ENCODE data around the gene TPSG1.
"Not testable (repeated sequence)": the region's sequence is repeated elsewhere in the genome, so short reads cannot be mapped to it uniquely, and the experiment has no call there.

The TPSG1 gene

DNA sequence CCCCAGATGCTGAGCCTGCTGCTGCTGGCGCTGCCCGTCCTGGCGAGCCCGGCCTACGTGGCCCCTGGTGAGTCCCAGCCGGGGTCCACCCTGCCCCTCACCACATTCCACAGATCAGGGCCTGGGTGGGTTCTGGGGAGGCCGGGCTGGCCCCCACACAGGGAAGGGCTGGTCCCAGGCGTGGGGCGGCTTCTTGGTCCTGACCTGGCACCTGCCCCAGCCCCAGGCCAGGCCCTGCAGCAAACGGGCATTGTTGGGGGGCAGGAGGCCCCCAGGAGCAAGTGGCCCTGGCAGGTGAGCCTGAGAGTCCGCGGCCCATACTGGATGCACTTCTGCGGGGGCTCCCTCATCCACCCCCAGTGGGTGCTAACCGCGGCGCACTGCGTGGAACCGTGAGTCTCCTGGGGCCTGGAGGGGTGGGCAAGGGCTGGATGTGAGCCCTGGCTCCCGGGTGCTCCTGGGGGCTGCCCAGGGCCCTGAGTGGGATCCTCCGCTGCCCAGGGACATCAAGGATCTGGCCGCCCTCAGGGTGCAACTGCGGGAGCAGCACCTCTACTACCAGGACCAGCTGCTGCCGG, 31.3 kb upstream of the TPSG1 start:
- DNase-seq: not testable (repeated sequence)

DNA sequence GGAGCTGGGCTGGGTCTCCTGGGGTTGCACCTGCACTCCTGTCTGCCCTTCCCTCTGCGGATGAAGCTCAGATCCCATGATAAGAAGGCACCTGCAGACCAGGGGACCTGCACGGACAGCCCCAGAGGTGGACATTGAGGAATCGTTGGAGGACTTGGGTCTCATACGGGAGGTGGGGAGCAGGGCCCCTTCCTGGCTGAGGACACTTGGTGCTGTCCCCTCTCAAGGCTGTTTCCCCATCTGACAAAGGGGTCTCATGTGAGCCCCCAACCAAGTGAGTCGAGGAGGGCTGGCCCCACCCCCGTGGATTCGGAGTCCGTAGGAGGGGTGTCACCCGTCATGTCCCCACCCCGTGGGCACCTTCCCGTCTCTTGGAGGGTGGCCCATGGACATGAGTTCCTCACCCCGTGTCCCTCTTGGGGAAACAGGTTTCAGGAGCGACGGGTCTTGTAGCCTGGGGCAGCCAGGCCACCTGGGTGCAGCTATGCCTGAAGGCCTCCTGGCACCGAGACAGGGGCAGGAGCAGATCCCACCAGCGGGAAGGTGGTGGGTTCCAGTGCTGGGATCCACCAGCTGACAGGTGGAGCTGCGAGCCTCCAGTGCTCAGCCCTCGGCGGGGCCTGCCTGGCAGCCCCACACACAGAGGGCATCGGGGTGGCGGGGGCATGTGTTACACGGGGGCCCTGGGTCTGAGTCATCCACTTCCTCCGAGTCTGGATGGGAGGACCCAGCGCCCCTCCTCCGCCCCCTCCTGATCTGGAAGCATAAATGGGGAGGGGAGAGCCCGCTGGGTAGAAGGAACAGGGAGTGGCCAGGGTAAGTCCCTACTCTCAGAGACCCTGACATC, 30.4 kb upstream of the TPSG1 start, which contains the start of gene TPSD1:
TSS of gene TPSD1 (plus strand) at position 794 of the 847 bp plus-strand sequence. CDS start 212 bp downstream, outside the sequence.
- DNase-seq: not testable (repeated sequence)

GRCh38 chr16:1254821-1255220, 29.8 kb upstream of the TPSG1 start:
- DNase-seq: not testable (repeated sequence)

DNA sequence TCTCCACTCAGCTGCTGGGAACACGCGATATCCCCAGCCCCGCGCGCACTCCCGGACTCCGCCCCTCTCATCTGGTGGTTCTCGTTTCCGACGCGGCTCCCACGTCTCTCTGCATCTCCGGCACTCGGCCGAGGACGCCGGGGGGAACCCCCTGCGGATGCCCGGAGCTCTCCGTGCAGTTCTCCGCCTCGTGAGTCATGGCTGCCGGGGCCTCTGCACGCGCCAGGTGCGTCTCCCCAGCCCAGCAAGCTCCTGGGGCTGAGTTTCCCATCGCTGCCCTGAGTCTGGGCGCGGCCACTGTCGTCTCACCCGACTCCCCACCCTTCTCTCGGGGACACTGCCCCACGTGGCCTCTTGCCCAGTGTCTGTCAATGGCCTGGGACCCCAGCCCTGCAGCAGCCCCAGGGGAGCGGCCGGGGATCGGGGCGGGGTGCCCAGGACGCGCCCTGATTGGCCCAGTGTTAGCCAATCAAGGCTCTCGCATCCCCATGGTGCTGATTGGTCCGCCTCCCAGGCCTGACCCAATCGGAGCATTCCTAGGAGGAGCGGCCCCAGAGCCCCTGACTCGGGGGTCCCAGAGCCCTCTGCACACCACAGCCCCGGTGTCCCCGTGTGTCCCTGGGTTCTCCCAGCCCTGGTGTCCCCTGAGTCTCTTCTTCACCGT, 28.8 kb upstream of the TPSG1 start:
- DNase-seq: not testable (repeated sequence)

DNA sequence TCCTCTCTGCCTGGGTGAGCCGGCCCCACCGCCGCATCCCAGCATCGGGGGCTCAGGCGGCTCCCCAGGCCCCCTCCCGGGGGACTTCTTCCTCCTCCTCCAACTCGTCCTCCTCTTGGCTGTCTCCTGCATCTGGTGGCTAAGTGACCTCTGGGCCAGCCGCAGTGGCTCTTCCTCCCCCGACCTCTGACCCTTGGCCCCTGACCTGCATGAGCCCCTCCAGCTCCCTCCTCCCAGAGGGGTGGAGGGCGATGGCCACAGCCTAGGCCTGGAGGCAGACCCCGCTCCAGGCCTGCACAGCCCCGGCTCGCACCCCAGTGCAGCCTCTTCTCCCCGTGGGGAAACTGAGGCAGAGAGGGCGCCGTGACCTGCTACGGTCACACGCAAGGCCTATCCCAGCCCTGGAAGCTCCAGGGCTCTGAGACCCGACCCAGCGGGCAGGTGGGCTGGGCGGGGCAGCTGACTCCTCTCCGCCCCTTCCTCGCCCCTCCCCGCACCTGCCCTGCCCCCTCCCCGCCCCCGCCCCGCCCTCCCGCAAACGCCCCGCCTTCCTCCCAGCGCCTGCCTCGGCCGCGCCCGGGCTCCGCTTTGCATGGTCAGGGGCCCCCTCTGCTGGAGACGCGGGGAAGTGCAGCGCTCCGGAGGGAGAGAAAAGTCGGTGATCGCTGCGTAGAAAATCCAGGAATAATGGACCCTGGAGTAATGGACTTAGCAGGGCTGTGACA, 24.1 kb upstream of the TPSG1 start:
- not testable (repeated sequence) for DNase-seq

- DNase-seq: not testable (repeated sequence)
Observed at GRCh38 chr16:1247903-1248537, 23.0 kb upstream of the TPSG1 start.

- DNase-seq: no peak
Observed at GRCh38 chr16:1245452-1246020, 20.5 kb upstream of the TPSG1 start.

DNA sequence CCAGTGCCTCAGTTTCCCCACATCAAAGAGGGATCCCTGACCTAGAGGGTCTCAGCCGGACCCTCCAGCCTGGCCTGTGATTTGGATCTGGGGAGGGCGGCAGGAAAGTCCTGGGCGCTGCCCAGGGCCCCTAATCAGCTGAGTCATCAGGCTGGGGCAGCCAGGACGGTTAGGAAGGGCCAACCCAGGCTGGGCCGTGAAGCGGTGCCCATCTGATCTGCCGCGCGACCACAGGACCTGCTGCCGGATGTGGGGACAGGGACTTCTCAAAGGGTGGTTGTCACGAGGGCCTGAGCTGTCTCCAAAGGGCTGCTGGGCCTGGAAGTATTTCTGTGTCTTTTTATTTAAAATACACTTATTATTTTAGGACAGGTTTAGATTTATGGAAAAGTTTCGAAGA, 19.8 kb upstream of the TPSG1 start:
- no peak for DNase-seq

GRCh38 chr16:1243907-1244850, 19.1 kb upstream of the TPSG1 start:
- DNase-seq: not testable (repeated sequence)

GRCh38 chr16:1243363-1243762, 18.3 kb upstream of the TPSG1 start:
- not testable (repeated sequence) for DNase-seq

DNA sequence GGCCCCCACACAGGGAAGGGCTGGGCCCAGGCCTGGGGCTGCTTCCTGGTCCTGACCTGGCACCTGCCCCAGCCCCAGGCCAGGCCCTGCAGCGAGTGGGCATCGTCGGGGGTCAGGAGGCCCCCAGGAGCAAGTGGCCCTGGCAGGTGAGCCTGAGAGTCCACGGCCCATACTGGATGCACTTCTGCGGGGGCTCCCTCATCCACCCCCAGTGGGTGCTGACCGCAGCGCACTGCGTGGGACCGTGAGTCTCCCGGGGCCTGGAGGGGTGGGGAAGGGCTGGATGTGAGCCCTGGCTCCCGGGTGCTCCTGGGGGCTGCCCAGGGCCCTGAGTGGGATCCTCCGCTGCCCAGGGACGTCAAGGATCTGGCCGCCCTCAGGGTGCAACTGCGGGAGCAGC, 16.0 kb upstream of the TPSG1 start:
- DNase-seq: not testable (repeated sequence)

DNA sequence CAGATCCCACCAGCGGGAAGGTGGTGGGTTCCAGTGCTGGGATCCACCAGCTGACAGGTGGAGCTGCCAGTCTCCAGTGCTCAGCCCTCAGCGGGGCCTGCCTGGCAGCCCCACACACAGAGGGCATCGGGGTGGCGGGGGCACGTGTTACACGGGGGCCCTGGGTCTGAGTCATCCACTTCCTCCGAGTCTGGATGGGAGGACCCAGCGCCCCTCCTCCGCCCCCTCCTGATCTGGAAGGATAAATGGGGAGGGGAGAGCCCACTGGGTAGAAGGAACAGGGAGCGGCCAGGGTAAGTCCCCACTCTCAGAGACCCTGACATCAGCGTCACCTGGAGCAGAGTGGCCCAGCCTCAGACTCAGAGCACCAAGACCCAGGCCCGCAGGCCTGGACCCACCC, 15.4 kb upstream of the TPSG1 start, which contains the start of gene TPSAB1:
TSS of gene TPSAB1 (plus strand) at position 270 of the 400 bp plus-strand sequence. CDS start 234 bp downstream, outside the sequence.
- DNase-seq: not testable (repeated sequence)

- DNase-seq: not testable (repeated sequence)
Observed at GRCh38 chr16:1239575-1239974, 14.5 kb upstream of the TPSG1 start.

DNA sequence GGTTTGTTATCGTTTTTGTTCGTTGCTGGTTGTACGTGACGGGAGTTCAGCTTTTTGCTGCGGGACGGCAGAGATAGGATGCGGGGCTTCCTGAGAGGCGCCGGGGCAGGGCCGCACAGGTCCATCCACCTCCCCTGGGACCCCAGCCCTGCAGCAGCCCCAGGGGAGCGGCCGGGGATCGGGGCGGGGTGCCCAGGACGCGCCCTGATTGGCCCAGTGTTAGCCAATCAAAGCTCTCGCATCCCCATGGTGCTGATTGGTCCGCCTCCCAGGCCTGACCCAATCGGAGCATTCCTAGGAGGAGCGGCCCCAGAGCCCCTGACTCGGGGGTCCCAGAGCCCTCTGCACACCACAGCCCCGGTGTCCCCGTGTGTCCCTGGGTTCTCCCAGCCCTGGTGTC, 13.8 kb upstream of the TPSG1 start:
- not testable (repeated sequence) for DNase-seq

GRCh38 chr16:1237990-1238389, 12.9 kb upstream of the TPSG1 start:
- no peak for DNase-seq

GRCh38 chr16:1236659-1237058, 11.6 kb upstream of the TPSG1 start:
- DNase-seq: not testable (repeated sequence)

DNA sequence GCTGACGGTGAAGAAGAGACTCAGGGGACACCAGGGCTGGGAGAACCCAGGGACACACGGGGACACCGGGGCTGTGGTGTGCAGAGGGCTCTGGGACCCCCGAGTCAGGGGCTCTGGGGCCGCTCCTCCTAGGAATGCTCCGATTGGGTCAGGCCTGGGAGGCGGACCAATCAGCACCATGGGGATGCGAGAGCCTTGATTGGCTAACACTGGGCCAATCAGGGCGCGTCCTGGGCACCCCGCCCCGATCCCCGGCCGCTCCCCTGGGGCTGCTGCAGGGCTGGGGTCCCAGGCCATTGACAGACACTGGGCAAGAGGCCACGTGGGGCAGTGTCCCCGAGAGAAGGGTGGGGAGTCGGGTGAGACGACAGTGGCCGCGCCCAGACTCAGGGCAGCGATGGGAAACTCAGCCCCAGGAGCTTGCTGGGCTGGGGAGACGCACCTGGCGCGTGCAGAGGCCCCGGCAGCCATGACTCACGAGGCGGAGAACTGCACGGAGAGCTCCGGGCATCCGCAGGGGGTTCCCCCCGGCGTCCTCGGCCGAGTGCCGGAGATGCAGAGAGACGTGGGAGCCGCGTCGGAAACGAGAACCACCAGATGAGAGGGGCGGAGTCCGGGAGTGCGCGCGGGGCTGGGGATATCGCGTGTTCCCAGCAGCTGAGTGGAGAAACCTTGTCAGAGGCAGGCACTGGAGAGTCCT, 7.1 kb upstream of the TPSG1 start:
- not testable (repeated sequence) for DNase-seq

- DNase-seq: not testable (repeated sequence)
Observed at GRCh38 chr16:1231301-1231700, 6.2 kb upstream of the TPSG1 start.

DNA sequence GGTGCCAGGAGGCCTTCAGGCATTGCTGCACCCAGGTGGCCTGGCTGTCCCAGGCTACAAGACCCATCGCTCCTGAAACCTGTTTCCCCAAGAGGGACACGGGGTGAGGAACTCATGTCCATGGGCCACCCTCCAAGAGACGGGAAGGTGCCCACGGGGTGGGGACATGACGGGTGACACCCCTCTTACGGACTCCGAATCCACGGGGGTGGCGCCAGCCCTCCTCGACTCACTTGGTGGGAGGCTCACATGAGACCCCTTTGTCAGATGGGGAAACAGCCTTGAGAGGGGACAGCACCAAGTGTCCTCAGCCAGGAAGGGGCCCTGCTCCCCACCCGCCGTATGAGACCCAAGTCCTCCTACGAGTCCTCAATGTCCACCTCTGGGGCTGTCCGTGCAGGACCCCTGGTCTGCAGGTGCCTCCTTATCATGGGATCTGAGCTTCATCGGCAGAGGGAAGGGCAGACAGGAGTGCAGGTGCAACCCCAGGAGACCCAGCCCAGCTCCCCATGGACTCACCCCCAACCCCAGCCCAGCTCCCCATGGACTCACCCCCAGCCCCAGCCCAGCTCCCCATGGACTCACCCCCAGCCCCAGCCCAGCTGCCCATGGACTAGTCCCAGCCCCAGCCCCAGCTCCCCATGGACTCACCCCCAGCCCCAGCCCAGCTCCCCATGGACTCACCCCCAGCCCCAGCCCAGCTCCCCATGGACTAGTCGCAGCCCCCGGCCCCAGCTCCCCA, 5.6 kb upstream of the TPSG1 start:
- not testable (repeated sequence) for DNase-seq

Data from kidney glomerular epithelial cell (primary cell).